ENCODE measurements around the gene MGAT5B.

GRCh38 chr17:76958974-76959373 is 90.8 kb downstream of the MGAT5B start:
- TF ChIP-seq ZNF331 (CRISPR knock-in tag; IDR thresholded peaks at IDR 0.05; ENCODE audit: low read depth) (no peak), EZH2 (IDR thresholded peaks at IDR 0.05; ENCODE audit: low read depth, unreplicated experiment) (no peak), CTCF (conservative IDR thresholded peaks at IDR 0.05; ENCODE audit: low read depth in 2 of 2) (no peak), CREB1 (CRISPR knock-in tag; IDR thresholded peaks at IDR 0.05; ENCODE audit: low read depth) (no peak), POLR2AphosphoS5 (IDR thresholded peaks at IDR 0.05; ENCODE audit: low read depth) (no peak), ZNF114 (CRISPR knock-in tag; IDR thresholded peaks at IDR 0.05) (no peak), NANOG (IDR thresholded peaks at IDR 0.05; ENCODE audit: borderline replicate concordance) (no peak), EZH2phosphoT487 (IDR thresholded peaks at IDR 0.05; ENCODE audit: unreplicated experiment) (no peak), REST (IDR thresholded peaks at IDR 0.05; ENCODE audit: unreplicated experiment) (no peak), ZNF462 (CRISPR knock-in tag; IDR thresholded peaks at IDR 0.05) (no peak)
